GM10266 (cell line): Measurements from ENCODE around the gene INMT.

Experiments
- DNase-seq: peaks from one replicate; pipeline ENCODE4 v3.0.0; 2012; ENCODE audit errors: extremely low spot score
- TF ChIP-seq, protein P1 (sequence below): IDR thresholded peaks from 2 replicates; pipeline ENCODE4 v1.5.1; 2012; ENCODE audit warnings: mild to moderate bottlenecking, low read depth; ENCODE audit not compliant: control insufficient read depth, insufficient read depth; ENCODE audit errors: missing control alignments

Gene INMT

GRCh38 chr7:30707391-30708357, 44.3 kb upstream of the INMT start:
- TF ChIP-seq, protein P1, sequence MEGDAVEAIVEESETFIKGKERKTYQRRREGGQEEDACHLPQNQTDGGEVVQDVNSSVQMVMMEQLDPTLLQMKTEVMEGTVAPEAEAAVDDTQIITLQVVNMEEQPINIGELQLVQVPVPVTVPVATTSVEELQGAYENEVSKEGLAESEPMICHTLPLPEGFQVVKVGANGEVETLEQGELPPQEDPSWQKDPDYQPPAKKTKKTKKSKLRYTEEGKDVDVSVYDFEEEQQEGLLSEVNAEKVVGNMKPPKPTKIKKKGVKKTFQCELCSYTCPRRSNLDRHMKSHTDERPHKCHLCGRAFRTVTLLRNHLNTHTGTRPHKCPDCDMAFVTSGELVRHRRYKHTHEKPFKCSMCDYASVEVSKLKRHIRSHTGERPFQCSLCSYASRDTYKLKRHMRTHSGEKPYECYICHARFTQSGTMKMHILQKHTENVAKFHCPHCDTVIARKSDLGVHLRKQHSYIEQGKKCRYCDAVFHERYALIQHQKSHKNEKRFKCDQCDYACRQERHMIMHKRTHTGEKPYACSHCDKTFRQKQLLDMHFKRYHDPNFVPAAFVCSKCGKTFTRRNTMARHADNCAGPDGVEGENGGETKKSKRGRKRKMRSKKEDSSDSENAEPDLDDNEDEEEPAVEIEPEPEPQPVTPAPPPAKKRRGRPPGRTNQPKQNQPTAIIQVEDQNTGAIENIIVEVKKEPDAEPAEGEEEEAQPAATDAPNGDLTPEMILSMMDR: no peak
- DNase-seq: no peak

DNA sequence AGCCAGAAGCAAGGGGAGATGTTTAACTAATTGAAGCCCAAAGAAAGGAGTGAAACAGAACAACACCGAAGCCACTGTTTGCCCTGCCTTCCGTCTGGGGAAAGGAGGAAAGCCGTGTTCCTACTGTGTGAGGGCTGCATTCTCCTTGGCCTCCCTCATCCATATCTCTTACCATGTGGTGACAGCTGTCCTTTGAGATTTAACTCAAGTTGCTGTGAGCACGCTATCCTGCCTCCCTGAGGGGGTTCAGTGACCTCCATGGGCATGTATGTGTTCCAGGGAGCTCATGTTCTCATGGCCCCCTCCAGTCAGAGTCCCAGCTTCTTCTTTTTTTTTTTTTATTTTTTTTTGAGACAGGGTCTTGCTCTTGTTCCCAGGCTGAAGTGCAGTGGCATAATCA, 43.5 kb upstream of the INMT start:
- TF ChIP-seq, protein P1: no peak
- DNase-seq: no peak

GRCh38 chr7:30708983-30709382, 43.0 kb upstream of the INMT start:
- no peak for DNase-seq

GRCh38 chr7:30709549-30709948, 42.4 kb upstream of the INMT start:
- TF ChIP-seq, protein P1: no peak
- no peak for DNase-seq

More at GRCh38 chr7:30708983-30709382, 43.0 kb upstream of the INMT start:
- TF ChIP-seq, protein P1: no peak

DNA sequence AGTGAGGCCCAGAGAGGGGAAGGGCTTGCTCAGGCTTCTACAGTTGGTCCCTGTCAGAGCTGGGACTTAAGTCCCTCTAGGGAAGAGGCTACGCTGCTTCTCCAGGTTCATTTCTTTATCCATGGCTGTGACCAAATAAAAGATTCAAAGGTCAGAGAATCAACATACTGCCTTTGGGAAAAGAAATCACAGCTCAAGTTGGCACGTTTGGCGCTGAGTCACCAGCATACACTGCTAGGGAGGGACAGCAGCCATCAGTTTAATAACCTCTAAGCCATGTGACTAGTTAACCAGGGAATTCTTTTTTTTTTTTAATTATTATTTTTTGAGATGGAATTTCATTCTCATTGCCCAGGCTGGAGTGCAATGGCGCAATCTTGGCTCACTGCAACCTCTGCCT, 41.3 kb upstream of the INMT start:
- TF ChIP-seq, protein P1: no peak
- no peak for DNase-seq

DNA sequence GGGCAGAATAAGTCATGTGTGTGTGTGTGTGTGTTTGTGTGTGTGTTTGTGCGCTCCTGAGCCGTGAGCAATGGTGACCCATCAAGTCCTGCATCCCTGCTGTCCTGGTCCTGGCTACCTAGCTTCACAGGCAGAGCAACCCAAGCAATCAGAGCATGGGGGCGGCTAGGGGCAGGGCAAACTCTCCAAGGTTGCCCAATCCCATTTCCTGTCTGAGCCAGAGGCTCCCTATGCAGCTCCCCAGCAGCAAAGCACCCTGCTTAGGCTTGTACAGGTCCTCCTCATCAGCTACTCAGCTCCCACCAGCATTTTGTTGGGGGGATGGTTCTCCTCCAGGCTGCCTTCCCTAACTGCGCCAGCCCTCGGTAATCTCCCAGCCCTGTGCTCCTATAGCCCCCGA, 38.5 kb upstream of the INMT start:
- TF ChIP-seq, protein P1: no peak
- no peak for DNase-seq

DNA sequence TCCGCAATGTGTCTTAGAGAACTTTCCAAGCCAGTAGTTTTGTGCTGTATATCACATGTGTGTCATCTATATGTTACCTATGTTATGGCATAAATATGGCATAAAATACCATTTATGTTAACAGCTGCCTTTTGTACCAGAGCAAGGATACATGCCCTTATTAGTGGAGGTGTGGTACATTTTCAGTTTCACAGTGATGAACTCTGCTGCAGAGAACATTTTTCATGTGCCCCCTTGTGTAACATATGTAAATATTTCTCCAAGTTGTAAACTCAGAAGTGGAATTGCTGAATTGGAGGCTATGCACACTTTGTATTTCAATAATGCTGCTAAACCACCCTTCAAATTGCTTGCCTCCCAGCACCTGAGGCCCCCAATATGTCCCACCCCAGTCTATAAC, 37.8 kb upstream of the INMT start:
- no peak for DNase-seq
- TF ChIP-seq, protein P1: no peak
